Measurements from ENCODE around the gene FHOD1. TPM values are rescaled to one million over a fixed set of nuclear protein-coding genes. Genes with fewer than 3 reads are reported as not detected.

Gene FHOD1
- total RNA-seq, 1 experiment from 2014 or later = 33.1 TPM

- H3K36me3 ChIP-seq (ENCODE audit: insufficient read depth, low read length) = peaks cover 6% of the 10 kb centered on the region; the same call in 1 of the 2 replicates
- H2AFZ ChIP-seq (ENCODE audit: low read length) = no peak overlapping the region
- no peak for DNase-seq
- no peak overlapping the region for H3K4me3 ChIP-seq (ENCODE audit: low read length)
- peaks cover 6% of the 10 kb centered on the region; the same call in 1 of the 2 replicates for H4K20me1 ChIP-seq (ENCODE audit: insufficient read depth, low read depth, low read length)
- H3K9me3 ChIP-seq (ENCODE audit: low read length) = no peaks in the 10 kb centered on the region
- H3K79me2 ChIP-seq (ENCODE audit: low read length) = no peaks in the 10 kb centered on the region
- no peak overlapping the region for H3K4me2 ChIP-seq (ENCODE audit: low read depth, low read length, poor library complexity, severe bottlenecking)
- no peak overlapping the region for H3K27ac ChIP-seq (ENCODE audit: low read length)
- H3K9ac ChIP-seq (ENCODE audit: low read length) = no peak overlapping the region
- no peaks in the 10 kb centered on the region for H3K27me3 ChIP-seq (ENCODE audit: low read length)
- H3K4me1 ChIP-seq (ENCODE audit: low read length) = no peaks in the 10 kb centered on the region
- H3K9me2 ChIP-seq (replicated peaks; ENCODE audit: insufficient read depth, low read length) = no peaks in the 10 kb centered on the region
Measured at GRCh38 chr16:67201411-67202345, 45.6 kb downstream of the FHOD1 start.

- no peak overlapping the region for H3K4me2 ChIP-seq (ENCODE audit: low read depth, low read length, poor library complexity, severe bottlenecking)
- no peak overlapping the region for H3K9ac ChIP-seq (ENCODE audit: low read length)
- no peak overlapping the region for H3K27ac ChIP-seq (ENCODE audit: low read length)
- DNase-seq = no peak
- H4K20me1 ChIP-seq (ENCODE audit: insufficient read depth, low read depth, low read length) = peaks cover 6% of the 10 kb centered on the region
- H3K9me2 ChIP-seq (replicated peaks; ENCODE audit: insufficient read depth, low read length) = no peaks in the 10 kb centered on the region
- H3K4me3 ChIP-seq (ENCODE audit: low read length) = no peak overlapping the region
- no peaks in the 10 kb centered on the region for H3K27me3 ChIP-seq (ENCODE audit: low read length)
- H3K4me1 ChIP-seq (ENCODE audit: low read length) = no peaks in the 10 kb centered on the region
- H3K9me3 ChIP-seq (ENCODE audit: low read length) = no peaks in the 10 kb centered on the region
- no peaks in the 10 kb centered on the region for H3K79me2 ChIP-seq (ENCODE audit: low read length)
- peaks cover 6% of the 10 kb centered on the region; the same call in 1 of the 2 replicates for H3K36me3 ChIP-seq (ENCODE audit: insufficient read depth, low read length)
- H2AFZ ChIP-seq (ENCODE audit: low read length) = no peak overlapping the region
Measured at GRCh38 chr16:67200491-67200890, 46.8 kb downstream of the FHOD1 start.

- H3K9me2 ChIP-seq (replicated peaks; ENCODE audit: insufficient read depth, low read length) = no peaks in the 10 kb centered on the region
- H3K4me3 ChIP-seq (ENCODE audit: low read length) = no peak overlapping the region
- no peaks in the 10 kb centered on the region for H3K27me3 ChIP-seq (ENCODE audit: low read length)
- H3K79me2 ChIP-seq (ENCODE audit: low read length) = no peaks in the 10 kb centered on the region; the same call in 1 of the 2 replicates
- H3K36me3 ChIP-seq (ENCODE audit: insufficient read depth, low read length) = peaks cover 6% of the 10 kb centered on the region; the same call in 1 of the 2 replicates
- no peak overlapping the region for H3K9ac ChIP-seq (ENCODE audit: low read length)
- no peaks in the 10 kb centered on the region for H3K9me3 ChIP-seq (ENCODE audit: low read length)
- H3K4me1 ChIP-seq (ENCODE audit: low read length) = no peaks in the 10 kb centered on the region
- no peak overlapping the region for H3K4me2 ChIP-seq (ENCODE audit: low read depth, low read length, poor library complexity, severe bottlenecking)
- H2AFZ ChIP-seq (ENCODE audit: low read length) = no peak overlapping the region
- DNase-seq = no peak
- peaks cover 7% of the 10 kb centered on the region for H4K20me1 ChIP-seq (ENCODE audit: insufficient read depth, low read depth, low read length)
- no peak overlapping the region for H3K27ac ChIP-seq (ENCODE audit: low read length)
Measured at GRCh38 chr16:67199808-67200198, 47.5 kb downstream of the FHOD1 start.

GRCh38 chr16:67199011-67199807 is 48.1 kb downstream of the FHOD1 start, which contains the start of gene ELMO3:
TSS of gene ELMO3 (plus strand) at chr16:67199131. CDS start at chr16:67199327, 196 bp downstream.
- Histone ChIP-seq H3K27me3 (ENCODE audit: low read length) (no peaks in the 10 kb centered on the region), H3K4me3 (ENCODE audit: low read length) (no peak within 1 kb of the TSS), H2AFZ (ENCODE audit: low read length) (no peak within 1 kb of the TSS), H3K4me2 (ENCODE audit: low read depth, low read length, poor library complexity, severe bottlenecking) (no peak within 1 kb of the TSS), H4K20me1 (ENCODE audit: insufficient read depth, low read depth, low read length) (peaks cover 13% of the 10 kb centered on the region), H3K9ac (ENCODE audit: low read length) (no peak within 1 kb of the TSS), H3K9me3 (ENCODE audit: low read length) (no peaks in the 10 kb centered on the region), H3K9me2 (replicated peaks; ENCODE audit: insufficient read depth, low read length) (no peaks in the 10 kb centered on the region), H3K79me2 (ENCODE audit: low read length) (peaks cover 4% of the 10 kb centered on the region), H3K27ac (ENCODE audit: low read length) (no peak within 1 kb of the TSS), H3K36me3 (ENCODE audit: insufficient read depth, low read length) (peaks cover 8% of the 10 kb centered on the region; the same call in 1 of the 2 replicates), H3K4me1 (ENCODE audit: low read length) (peaks cover under 1% of the 10 kb centered on the region; the same call in 1 of the 2 replicates)
- DNase-seq = no peak

- Histone ChIP-seq H3K9ac (ENCODE audit: low read length) (no peak overlapping the region), H3K27ac (ENCODE audit: low read length) (no peak overlapping the region), H2AFZ (ENCODE audit: low read length) (no peak overlapping the region), H3K9me2 (replicated peaks; ENCODE audit: insufficient read depth, low read length) (no peaks in the 10 kb centered on the region), H3K27me3 (ENCODE audit: low read length) (no peaks in the 10 kb centered on the region), H3K79me2 (ENCODE audit: low read length) (peaks cover 13% of the 10 kb centered on the region), H3K4me3 (ENCODE audit: low read length) (no peak overlapping the region), H3K36me3 (ENCODE audit: insufficient read depth, low read length) (peaks cover 16% of the 10 kb centered on the region), H3K9me3 (ENCODE audit: low read length) (no peaks in the 10 kb centered on the region), H3K4me2 (ENCODE audit: low read depth, low read length, poor library complexity, severe bottlenecking) (no peak overlapping the region), H3K4me1 (ENCODE audit: low read length) (peaks cover 10% of the 10 kb centered on the region), H4K20me1 (ENCODE audit: insufficient read depth, low read depth, low read length) (peaks cover 22% of the 10 kb centered on the region)
- peak; percentile 82 for DNase-seq
Measured at GRCh38 chr16:67198238-67198734, 49.0 kb downstream of the FHOD1 start.

GRCh38 chr16:67197704-67198103 is 49.6 kb downstream of the FHOD1 start:
- no peak for DNase-seq
- H3K9ac ChIP-seq (ENCODE audit: low read length) = no peak overlapping the region
- H3K79me2 ChIP-seq (ENCODE audit: low read length) = peaks cover 19% of the 10 kb centered on the region
- no peak overlapping the region for H3K27ac ChIP-seq (ENCODE audit: low read length)
- no peak overlapping the region for H3K4me3 ChIP-seq (ENCODE audit: low read length)
- H3K4me2 ChIP-seq (ENCODE audit: low read depth, low read length, poor library complexity, severe bottlenecking) = no peak overlapping the region
- peaks cover 17% of the 10 kb centered on the region for H3K36me3 ChIP-seq (ENCODE audit: insufficient read depth, low read length)
- no peaks in the 10 kb centered on the region for H3K9me2 ChIP-seq (replicated peaks; ENCODE audit: insufficient read depth, low read length)
- peaks cover 16% of the 10 kb centered on the region for H3K4me1 ChIP-seq (ENCODE audit: low read length)
- peaks cover 28% of the 10 kb centered on the region for H4K20me1 ChIP-seq (ENCODE audit: insufficient read depth, low read depth, low read length)
- H2AFZ ChIP-seq (ENCODE audit: low read length) = no peak overlapping the region
- H3K9me3 ChIP-seq (ENCODE audit: low read length) = no peaks in the 10 kb centered on the region
- H3K27me3 ChIP-seq (ENCODE audit: low read length) = no peaks in the 10 kb centered on the region

GRCh38 chr16:67196881-67197280 is 50.4 kb downstream of the FHOD1 start:
- no peak for DNase-seq
- Histone ChIP-seq H3K9ac (ENCODE audit: low read length) (no peak overlapping the region), H3K9me3 (ENCODE audit: low read length) (no peaks in the 10 kb centered on the region), H3K27ac (ENCODE audit: low read length) (no peak overlapping the region), H3K4me2 (ENCODE audit: low read depth, low read length, poor library complexity, severe bottlenecking) (no peak overlapping the region), H4K20me1 (ENCODE audit: insufficient read depth, low read depth, low read length) (peaks cover 34% of the 10 kb centered on the region), H3K9me2 (replicated peaks; ENCODE audit: insufficient read depth, low read length) (no peaks in the 10 kb centered on the region), H2AFZ (ENCODE audit: low read length) (no peak overlapping the region), H3K27me3 (ENCODE audit: low read length) (no peaks in the 10 kb centered on the region), H3K4me1 (ENCODE audit: low read length) (peaks cover 16% of the 10 kb centered on the region), H3K79me2 (ENCODE audit: low read length) (peaks cover 26% of the 10 kb centered on the region), H3K36me3 (ENCODE audit: insufficient read depth, low read length) (peaks cover 17% of the 10 kb centered on the region), H3K4me3 (ENCODE audit: low read length) (no peak overlapping the region)

- Histone ChIP-seq H3K4me3 (ENCODE audit: low read length) (no peak overlapping the region), H3K9ac (ENCODE audit: low read length) (no peak overlapping the region), H3K9me2 (replicated peaks; ENCODE audit: insufficient read depth, low read length) (no peaks in the 10 kb centered on the region), H4K20me1 (ENCODE audit: insufficient read depth, low read depth, low read length) (peaks cover 34% of the 10 kb centered on the region), H2AFZ (ENCODE audit: low read length) (no peak overlapping the region), H3K9me3 (ENCODE audit: low read length) (no peaks in the 10 kb centered on the region), H3K27me3 (ENCODE audit: low read length) (no peaks in the 10 kb centered on the region), H3K27ac (ENCODE audit: low read length) (no peak overlapping the region), H3K4me1 (ENCODE audit: low read length) (peaks cover 16% of the 10 kb centered on the region), H3K36me3 (ENCODE audit: insufficient read depth, low read length) (peaks cover 15% of the 10 kb centered on the region), H3K4me2 (ENCODE audit: low read depth, low read length, poor library complexity, severe bottlenecking) (no peak overlapping the region), H3K79me2 (ENCODE audit: low read length) (peaks cover 26% of the 10 kb centered on the region)
- DNase-seq = no peak
Measured at GRCh38 chr16:67195676-67196075, 51.6 kb downstream of the FHOD1 start.
